NT2/D1 (cell line): Measurements from ENCODE around the gene MGAT5.

Source experiments
- YY1 ChIP-seq: IDR thresholded peaks from 2 replicates; pipeline ENCODE4 v1.6.1; 2011; ENCODE audit not compliant: insufficient read length, insufficient read depth
- ZNF274 ChIP-seq: IDR thresholded peaks from 2 replicates; pipeline ENCODE4 v1.6.1; 2011; ENCODE audit warnings: mild to moderate bottlenecking, low read depth, low read length

- TF ChIP-seq ZNF274 (no peak), YY1 (no peak)
These were observed 9.3 kb upstream of the MGAT5 start for GRCh38 chr2:134244587-134244986.
